Stimulated activated CD4-positive, alpha-beta T cell treated with anti-CD3 and anti-CD28 coated beads, TNF-alpha, amount 100 ng/mL, for 4 hours (primary cell): ENCODE results near the gene CHD5.

ENCODE experiments used
- DNase-seq, 3 experiments: peaks; one replicate each; pipeline ENCODE4 v3.0.0-alpha.2; 2020; ENCODE audit warnings: low read depth in 3 of 3

CHD5 gene

DNA sequence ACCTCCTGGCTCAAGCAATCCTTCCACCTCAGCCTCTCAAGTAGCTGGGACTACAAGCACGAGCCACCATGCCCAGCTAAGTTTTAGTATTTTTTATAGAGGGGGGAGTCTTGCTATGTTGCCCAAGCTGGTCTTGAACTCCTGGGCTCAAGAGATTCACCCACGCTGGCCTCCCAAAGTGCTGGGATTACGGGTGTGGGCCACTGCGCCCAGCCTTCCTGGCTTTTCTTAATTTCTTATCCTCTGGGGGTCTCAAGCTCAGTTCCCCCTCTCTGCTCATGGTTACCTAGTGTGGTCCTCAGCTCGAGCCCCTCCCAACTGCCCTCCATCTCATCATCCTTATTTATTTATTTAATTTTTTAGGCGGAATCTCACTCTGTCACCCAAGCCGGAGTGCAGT, 22.1 kb upstream of the CHD5 start:
- no peak for DNase-seq

DNA sequence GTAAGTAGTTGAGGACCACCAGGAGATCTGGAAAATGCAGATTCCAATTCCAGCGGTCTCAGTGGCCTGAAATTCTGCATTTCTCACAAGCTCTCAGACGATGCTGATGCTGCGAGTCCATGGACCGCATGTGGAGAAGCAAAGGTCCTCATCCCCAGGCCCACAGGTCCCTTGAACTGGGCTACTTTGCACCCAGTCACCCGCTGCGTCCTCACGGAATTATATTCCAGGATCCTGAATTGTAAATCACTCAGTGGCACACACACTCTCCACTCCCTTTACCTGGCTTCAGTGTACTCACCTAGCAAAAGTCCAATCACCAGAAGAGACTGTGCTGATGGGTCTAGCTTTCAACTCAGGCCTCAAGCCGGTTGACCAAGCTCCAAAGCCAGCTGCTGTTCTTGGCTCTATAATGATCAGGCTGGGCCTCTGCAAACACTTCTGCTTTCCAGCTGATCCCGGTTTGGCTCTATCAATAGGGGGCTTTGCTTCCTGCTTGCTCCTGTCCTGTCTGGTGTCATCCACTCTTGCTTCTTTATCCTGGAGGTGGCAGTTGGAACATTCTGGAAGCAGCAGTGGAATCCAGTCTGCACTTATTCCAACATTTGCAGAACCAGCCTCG, 20.2 kb upstream of the CHD5 start:
- DNase-seq: no peak

DNA sequence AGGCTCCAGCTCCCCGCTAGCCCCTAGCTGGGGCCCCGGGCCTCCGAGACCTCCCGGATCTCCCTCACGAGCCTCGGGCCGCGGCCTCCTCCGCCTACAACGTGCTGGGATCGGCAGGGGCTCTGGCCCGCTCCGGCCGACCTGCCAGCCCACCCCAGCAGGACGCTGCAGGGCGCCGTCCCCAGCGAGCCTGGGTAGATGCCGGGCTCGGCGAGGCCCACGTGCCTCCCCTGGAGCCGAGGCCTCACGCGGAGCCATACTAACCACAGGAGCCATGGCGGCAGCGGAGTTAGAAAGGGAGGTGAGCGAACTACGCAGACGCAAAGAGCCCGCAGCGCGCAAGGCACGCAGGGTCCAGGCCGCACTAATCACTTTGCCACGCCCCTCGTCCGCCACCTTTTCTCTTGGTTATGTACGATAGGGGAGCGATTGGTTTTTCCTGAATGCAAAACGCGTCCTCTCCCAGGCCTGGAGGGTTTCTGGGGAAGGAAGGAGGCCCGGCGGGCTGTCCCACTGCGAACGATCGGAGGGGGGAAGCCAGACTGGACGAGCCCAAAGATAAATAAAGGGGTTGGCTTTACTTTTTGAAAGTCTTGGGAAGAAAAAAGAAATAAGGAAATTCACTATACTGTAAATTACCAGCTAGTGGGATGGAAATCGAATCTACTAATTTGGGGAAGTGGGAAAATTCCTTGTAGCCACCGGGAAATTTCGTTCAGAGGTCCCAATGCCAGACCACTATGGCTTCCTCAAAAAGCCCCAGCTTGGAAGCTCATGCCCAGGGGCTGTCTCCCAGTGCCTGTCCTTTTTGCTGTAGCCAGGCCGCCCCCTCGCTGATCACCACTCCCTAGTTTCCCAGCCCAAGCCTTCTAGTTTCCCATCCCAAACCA, 19.4 kb upstream of the CHD5 start, which contains the start of gene RPL22:
TSS of gene RPL22 (minus strand) at position 298 of the 890 bp plus-strand sequence. CDS start at position 276, 22 bp downstream.
- DNase-seq: peak; percentile 93 to 95 (median 94)

DNA sequence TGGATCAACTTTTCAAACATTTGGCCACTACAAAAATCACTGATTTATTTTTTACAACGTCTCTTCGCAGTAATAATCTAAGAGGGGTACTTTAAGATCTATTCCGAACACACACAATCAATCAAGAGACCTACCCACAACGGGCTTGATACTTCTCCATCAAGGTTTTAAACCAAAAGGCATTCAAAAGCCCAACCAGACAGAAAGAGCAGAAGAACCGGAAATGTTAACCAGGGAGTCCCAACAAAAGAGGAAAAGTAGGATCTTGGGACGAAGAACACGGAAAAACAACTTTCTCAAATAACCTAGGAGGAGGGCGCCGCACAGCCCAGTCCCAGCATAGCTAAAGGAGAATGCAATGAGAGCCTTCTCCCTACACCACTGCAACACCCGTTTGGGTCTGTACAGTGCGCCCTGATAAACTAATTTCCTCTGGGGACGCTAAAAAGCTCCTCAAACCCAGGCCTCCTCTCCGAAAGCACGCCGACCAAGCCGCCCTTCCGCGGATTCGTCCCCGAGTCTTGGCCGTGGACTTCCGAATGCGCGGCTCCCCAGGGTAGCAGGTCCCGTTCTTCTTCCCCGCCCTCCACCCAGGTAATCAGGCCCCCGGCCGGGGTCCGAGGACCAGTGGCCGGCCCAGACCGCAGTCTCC, 18.7 kb upstream of the CHD5 start:
- DNase-seq: no peak

DNA sequence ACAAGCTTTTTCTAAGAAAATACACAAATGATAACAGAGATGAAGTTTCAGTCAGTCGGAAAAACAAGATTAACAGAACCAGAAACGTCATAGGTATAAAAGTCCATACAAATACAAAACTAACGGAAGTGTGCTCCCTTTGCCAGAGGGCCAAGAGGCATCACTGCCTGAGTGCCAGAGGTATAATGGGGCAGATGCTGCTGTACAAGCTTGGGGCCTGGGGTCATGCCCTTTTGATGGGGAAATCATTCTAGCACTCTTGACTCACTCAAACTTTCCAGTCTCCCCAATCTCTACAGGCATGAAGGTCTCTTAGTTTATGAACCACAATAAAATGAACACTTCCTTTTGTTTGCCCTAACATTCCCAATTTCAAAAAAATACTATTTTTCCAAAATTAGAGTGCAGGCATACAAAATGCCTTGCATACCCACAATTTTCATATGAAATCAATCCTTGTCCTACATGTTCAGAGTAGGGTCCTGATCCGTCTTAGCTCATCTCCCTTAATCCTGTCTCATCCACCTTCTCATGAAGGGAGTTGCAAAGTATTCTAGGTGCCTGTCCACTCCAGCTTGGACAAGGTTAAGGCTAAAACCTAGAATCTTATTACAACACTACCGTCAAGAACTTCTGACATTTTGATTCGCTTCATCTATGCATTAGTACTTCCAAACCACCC, 17.8 kb upstream of the CHD5 start:
- DNase-seq: no peak

DNA sequence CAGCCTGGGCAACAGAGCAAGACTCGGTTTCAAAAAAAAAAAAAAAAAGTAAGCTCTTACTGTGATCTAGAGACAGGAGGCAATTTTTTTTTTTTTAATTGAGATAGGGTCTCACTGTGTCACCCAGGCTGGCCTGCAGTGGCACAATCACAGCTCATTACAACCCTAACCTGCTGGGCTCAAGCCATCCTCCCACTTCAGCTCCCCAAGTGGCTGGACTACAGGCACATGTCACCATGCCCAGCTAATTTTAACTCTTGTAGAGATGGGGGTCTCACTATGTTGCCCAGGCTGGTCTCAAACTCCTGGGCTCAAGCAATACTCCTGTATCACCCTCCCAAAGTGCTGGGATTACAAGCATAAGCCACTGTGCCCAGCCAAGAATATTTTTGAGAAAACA, 11.8 kb upstream of the CHD5 start:
- DNase-seq: no peak

DNA sequence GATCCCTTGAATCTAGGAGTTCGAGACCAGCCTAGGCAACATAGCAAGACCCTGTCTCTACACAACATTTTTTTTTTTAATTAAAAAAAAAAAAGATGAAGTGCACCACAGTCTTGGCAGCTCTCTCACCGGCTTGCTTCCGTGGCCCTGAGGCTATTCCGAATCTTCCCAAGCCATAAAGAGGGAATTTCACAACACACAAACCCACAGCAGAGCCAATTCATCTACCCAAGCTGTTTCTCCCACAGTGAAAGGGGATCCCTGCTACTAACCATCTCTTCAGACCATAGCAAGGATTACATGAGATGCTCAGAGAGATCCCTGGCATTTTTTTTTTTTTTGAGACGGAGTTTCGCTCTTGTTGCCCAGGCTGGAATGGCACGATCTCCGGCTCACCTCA, 8.3 kb upstream of the CHD5 start:
- no peak for DNase-seq

DNA sequence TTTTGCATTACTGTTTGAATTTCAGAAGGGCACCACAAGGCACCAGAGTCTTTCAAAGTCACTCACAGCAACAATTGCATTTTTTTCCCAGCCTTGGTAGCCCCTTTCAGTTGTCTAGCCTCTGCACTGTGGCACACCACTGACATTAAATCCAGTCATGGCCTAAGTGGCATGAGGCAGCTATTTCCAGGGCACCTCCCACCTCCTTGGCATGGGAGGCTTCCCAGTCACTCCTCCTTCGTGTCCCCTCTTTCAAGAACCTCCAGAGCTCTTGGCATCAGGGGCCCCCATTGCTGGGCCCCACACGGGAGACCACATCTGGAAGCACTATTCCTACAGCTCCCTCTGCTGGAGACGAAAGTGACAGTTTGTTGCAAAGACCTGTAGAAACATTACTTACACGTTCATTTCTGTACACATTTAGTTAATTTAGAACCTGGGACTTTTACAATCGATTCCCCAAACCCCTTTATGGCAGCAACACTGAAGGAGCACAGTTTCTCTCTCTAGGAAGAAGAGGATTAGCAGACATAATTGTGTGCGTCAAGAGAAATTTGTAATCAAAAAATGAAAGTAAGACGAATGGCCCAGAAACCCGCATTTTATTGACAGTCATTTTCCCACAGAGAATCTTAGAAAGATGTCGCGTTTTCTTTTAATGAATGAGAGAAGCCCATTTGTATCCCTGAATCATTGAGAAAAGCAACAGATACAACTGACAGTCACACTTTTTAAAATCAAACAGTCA, 5.7 kb upstream of the CHD5 start:
- no peak for DNase-seq

DNA sequence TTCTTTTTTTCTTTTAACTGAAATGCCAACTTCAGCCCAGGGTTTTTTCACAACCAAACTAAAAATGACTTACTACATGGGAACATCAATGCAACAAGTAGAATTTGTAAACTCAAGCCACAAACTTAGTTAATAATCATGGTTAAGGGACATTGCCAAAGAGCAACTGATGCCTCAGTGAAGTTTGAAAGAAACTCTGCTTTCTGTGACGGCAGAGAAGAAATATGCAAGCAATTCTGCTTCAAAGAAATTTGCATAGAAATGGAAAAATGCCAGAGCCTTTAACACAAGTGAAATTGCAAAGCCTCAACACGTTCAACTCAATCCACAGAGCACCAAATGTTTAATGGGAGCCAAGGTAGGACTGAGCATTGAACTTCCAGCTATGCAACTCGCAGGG, 5.0 kb upstream of the CHD5 start:
- no peak for DNase-seq

DNA sequence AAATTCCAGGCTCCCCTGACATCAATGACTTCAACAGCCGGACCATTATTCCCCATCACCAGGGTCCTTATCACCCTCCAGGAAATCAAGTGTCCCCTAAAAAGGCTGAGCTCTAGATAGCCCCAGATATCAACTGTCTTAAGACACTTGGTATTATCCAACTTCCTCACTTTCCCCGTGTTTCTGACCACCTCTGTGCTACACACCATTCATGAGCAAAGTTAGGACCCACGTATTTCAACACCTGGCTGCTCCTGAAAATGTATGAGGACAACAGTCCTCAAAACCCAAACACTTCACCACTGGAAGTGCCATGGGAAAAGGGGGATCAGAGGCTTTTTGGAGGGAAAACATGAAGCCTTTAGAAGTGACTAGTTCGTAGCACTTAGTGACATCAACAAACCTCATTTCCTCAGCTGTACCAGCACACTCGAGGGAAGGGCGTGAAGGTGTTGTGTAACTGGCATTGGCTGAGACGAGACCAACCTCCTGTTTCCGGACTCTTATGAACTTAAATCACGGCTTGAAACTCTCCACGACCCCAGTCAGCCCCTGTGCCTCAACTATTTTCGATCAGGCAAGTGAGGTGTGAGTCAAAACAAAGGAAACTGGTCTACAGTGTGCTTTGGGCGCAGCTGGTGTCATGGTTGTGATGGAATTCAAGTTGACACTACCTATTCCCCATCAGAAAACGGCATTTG, 4.1 kb upstream of the CHD5 start:
- no peak for DNase-seq

DNA sequence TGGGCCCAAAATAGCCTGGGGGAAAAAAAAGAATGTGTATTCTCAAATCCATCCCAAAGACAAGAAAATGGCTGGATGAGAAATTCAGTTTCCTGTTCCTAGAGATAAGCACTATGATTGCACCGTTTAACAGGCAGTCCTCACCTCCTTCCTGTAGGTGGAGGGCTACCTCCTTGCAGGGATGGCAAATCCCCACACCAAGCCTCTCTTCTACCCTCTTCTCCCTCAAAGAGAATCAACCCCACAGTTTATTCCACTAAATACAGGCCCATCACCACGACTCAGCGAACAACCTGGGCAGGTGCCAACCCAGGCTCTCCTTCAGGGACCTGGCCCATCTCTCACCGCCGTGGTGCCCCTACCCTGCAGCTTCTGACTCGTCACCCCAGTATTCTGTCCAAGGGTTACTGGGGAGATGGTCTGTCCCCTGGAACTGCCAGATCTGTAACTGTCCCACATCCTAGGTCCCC, 3.4 kb upstream of the CHD5 start:
- DNase-seq: no peak

DNA sequence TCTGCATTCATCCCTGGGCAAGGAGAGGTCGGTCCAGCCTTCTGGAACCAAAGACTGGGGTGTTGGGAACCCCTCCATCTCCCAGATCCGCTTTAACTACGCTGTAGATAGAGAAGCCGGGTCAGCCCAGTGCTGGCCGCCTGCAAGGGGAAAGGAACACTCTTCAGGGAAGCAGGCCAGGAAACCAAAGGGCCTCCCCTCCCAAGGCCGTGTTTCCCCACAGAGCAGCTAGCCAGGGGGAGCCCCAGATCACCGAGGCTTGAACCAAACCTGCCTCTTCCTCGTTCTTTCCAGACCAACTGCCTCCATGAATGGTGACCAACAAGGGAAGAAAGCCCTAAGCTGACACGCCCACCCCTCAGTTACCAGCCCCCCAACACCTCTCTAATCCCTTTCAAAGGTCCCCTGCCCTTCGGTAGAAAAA, 1.2 kb upstream of the CHD5 start:
- DNase-seq: no peak

DNA sequence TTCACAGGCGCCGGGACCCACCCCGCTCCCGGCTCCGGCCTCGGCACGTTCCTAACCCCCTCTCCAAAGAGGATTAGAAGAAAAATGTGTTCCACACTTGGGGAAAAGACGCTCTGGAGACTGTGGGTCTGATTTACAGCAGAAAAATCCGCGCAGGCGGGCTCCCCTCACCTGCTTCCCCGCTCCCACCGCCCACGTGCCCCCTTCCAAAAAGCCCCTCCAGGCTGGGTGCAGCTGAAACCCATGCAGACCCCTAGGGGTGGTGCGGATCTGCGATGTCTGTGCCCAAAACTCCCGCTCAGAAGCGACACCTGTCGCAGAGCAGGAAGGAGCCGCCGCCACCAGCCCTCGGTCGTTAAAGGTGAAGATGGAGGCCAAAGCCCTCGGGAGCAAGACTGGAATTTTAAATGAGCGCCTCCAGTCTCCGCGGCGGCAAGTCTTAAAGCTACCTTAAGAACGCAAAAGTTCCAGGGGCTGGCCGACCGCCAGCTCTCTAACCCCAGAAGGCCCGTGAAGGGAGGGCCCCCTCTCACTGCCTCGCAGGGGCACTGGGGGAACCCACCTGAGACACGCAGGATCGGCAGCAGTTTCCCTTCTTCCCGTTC, 688 bp upstream of the CHD5 start:
- DNase-seq: no peak

DNA sequence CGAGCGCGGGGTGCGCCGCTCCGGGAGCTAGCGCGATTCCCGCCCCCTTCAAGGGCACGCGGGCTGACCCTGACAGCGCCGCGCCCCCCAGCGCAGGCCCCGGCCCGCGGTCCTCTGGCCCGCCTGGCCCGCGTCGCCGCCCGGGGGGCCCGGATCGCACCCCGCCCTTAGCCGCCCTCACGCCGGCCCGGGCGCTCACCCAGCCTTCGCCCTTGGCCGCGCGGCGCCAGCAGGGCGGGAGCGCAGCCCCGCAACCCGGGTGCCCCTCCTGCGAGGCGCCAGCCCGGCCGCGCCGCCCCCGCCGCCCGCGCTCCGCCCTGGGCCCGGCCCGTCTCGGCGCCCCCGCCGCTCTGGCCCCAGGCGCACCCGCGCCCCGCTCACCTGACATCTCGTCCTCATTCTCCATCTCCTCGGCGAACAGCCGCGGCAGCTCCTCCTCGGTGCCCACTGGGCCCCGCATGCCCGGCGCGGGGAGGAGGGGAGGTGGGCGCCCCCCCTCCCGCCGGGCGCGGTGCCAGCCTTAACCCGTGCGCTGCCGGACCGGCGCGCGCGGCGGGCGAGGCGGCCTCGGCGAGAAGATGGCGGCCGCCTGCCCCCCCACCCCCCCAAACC, 451 bp downstream of the CHD5 start:
- DNase-seq: no peak

DNA sequence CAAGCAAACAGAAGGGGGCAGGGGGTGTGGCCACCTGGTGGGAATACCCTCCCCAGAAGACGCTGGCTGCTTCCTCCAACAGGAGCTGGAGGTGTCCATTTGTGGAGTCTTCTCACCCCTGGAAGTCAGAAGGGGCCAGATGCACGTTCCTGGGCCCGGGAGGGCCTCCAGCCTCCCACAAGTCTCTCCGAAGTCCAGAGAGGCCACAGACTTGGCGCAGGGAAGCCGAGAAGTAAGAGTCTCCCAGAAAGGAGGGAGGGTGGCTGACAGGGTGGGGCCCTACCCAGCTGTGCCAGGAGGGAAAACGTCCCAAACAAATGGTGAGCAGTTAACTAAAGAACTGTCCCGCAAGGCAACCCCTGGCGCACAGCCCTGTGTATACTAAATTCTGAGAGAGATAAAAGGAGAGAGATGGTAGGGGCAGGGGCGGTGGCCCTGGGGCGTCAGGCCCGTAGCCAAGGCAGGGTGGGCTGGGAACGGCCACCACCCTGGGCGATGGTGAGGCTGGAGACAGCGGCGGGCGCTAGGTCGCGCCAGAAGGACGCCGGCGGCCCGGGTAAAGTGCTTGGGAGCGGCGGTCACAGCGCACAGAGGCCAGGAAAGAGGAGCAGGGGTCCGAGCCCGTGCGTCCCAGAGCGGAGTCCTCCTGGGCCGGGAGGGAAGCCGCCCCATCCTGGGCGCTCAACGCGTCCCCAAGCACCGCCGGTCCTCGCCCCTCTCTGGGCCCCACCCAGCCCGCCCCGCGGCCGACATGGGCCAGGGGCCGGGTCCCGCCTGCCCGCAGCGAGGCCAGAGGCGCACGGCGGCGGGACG, 1.2 kb downstream of the CHD5 start:
- no peak for DNase-seq

DNA sequence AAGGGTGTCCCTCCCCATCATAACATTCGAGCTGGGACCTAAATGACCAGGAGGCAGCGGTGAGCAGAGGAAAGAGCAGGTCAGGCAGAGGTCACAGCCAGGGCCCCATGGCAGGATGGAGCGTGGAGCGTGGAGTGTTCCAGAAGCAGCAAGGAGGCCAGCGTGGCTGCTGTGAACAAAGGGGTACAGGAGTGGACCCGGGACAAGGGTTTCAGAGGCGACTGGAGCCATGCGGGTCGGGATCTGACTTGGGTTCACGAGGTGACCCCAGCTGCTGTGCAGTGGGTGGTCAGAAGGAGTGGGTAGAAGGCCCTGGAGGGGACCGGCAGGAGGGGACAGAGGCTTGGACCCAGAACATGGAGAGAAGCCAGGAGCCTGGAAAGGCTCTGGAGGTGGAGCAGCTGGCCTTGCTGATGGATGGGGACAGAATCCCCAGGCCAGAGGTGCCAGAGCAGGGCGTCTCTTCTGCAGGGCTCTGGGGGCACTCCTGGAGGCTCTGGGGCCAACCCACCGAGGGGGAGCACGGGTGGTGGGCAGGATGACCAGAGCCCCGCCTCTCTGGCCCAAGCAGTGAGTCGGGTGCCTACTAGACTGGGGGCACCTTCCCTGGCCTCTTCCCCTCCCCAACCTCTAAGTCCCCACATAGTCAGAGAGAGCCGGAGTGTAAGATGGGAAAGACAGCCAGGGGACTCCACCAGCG, 2.3 kb downstream of the CHD5 start:
- no peak for DNase-seq

DNA sequence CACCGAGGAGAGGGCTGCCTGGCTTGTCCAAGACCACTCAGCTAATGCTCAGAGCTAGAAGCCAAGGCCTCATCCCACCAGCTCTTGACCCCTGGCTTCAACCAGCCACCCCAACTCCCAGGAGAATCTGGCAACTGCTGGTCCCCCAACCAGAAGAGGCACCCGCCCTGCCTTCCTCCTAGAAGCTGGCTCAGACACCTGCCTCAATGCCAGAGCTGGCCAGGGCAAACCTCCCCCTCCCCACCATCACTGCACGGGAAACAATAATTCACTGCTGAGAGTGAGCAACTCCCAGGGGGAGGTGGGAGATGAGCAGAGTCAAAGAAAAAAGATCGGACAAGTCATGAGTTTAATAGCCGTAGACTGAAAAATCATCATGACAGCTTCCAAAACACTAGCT, 3.3 kb downstream of the CHD5 start:
- DNase-seq: no peak

DNA sequence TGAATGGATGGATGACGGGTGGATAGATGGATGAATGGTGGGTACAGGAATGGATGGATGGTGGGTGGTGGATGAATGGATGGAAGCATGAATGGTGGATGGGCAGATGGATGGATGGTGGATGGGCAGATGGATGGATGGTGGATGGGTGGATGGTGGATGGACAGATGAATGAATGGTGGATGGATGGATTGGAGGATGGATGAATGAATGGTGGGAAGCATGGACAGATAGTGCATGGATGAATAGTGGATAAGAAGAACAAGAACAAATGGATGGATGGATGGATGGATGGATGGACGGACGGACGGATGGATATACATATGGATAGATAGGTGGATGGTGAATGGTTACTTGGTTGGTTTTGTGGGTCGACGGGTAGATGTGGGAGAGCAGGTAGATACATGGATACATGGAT, 4.7 kb downstream of the CHD5 start:
- no peak for DNase-seq
